Activated B cell treated with CpG ODN at 0.5 μM for 24 hours (primary cell): ENCODE results near the gene FAM184A. TPM values are rescaled to one million over a fixed set of nuclear protein-coding genes. Genes with fewer than 3 reads are reported as not detected.

Source experiments
- ATAC-seq: fragments of 200-7000 bp; cut with Tn5 transposase; one replicate; pipeline ENCODE4 v1.10.0; 2021; ENCODE audit warnings: low read depth, mild to moderate bottlenecking, moderate library complexity
- CTCF ChIA-PET: fragments of 350-600 bp; sonication (Branson Sonifier 250); formaldehyde crosslinking; loops from one replicate; lab custom pipeline; 2021; ENCODE audit warnings: antibody characterized with exemption; lab: Charles Lee
- POLR2A ChIA-PET: fragments of 350-600 bp; sonication (Branson Sonifier 250); formaldehyde crosslinking; loops from one replicate; lab custom pipeline; 2021; ENCODE audit warnings: antibody characterized with exemption; lab: Charles Lee
- DNase-seq: peaks from one replicate; pipeline ENCODE4 v3.0.0; 2022
- H3K27ac Mint-ChIP-seq: one replicate; pipeline ENCODE4 v1.8.0; 2020; ENCODE audit warnings: mixed read lengths
- H3K27me3 Mint-ChIP-seq: one replicate; pipeline ENCODE4 v1.8.0; 2021; ENCODE audit warnings: mixed read lengths
- H3K36me3 Mint-ChIP-seq: one replicate; pipeline ENCODE4 v1.8.0; 2021; ENCODE audit warnings: low read depth, mixed read lengths
- H3K4me1 Mint-ChIP-seq: one replicate; pipeline ENCODE4 v1.8.0; 2021; ENCODE audit warnings: mixed read lengths
- H3K4me3 Mint-ChIP-seq: one replicate; pipeline ENCODE4 v1.8.0; 2020; ENCODE audit warnings: mild to moderate bottlenecking, mixed read lengths
- H3K9me3 Mint-ChIP-seq: one replicate; pipeline ENCODE4 v1.8.0; 2020; ENCODE audit warnings: mixed read lengths
- intact Hi-C: fragments of 100-400 bp; cut with micrococcal nuclease; formaldehyde crosslinking; loops from one replicate; pipeline ENCODE4 v1.15.1; 2024
- total RNA-seq: library from RNA; stranded (reverse); gene quantifications from 2 replicates; pipeline ENCODE4 v1.2.3, GENCODE V29; 2022
- TF ChIP-seq, protein P1 (sequence below): fragments of 200-600 bp; IDR thresholded peaks from one replicate; pipeline ENCODE4 v1.8.0; 2022; ENCODE audit warnings: antibody characterized with exemption, mild to moderate bottlenecking

The FAM184A gene
- total RNA-seq, 1 donor from 2014 or later: 1.1 TPM

DNA sequence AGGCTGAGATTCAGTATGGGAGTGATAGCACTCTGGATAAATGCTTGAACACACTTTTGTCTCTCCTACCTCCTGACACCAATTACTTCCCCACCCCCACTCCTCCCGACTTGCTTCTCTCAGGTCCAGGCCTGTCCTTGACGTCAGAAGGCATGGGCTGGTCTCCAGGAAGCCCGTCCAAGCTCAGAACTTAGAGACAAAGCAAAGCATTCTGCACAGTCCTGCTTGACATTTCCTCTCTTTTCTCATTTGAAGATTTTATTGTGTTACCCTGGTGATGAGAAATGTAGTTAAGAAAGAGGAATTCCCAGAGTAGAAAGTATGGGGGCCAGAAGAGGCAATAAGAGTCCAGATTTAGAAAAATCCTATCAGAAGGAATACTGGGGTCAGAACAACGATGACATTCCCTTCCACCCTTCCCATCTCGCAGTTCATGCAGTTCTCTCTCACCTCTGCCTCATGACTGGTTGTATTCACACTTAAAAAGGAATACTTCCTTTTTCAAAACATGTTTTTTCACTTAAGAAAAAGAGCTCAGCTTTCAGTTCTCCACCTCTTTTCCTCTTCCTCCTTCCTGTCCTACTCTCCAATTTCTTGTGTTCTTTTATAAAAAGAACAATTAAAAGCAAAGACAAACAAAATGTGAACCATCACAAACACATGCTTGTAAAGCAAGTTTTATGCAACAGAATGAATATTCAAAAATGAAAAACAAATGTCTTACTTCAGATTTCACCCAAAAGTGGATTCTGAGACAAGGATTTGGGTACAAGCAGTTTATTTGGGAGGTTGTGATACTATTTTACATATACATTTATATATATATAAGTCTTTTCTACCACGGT lies 18.5 kb upstream of the FAM184A start:
- H3K9me3 Mint-ChIP-seq: no peaks in the 10 kb centered on the region
- no peak overlapping the region for H3K4me3 Mint-ChIP-seq
- no peak overlapping the region for H3K27ac Mint-ChIP-seq
- ATAC-seq: no peak
- intact Hi-C loops: no loop called here
- POLR2A ChIA-PET: no interaction called here
- peaks cover 5% of the 10 kb centered on the region for H3K27me3 Mint-ChIP-seq
- TF ChIP-seq, protein P1, sequence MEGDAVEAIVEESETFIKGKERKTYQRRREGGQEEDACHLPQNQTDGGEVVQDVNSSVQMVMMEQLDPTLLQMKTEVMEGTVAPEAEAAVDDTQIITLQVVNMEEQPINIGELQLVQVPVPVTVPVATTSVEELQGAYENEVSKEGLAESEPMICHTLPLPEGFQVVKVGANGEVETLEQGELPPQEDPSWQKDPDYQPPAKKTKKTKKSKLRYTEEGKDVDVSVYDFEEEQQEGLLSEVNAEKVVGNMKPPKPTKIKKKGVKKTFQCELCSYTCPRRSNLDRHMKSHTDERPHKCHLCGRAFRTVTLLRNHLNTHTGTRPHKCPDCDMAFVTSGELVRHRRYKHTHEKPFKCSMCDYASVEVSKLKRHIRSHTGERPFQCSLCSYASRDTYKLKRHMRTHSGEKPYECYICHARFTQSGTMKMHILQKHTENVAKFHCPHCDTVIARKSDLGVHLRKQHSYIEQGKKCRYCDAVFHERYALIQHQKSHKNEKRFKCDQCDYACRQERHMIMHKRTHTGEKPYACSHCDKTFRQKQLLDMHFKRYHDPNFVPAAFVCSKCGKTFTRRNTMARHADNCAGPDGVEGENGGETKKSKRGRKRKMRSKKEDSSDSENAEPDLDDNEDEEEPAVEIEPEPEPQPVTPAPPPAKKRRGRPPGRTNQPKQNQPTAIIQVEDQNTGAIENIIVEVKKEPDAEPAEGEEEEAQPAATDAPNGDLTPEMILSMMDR: no peak
- no peak for DNase-seq
- CTCF ChIA-PET: no interaction called here
- no peaks in the 10 kb centered on the region for H3K36me3 Mint-ChIP-seq
- peaks cover 13% of the 10 kb centered on the region for H3K4me1 Mint-ChIP-seq

DNA sequence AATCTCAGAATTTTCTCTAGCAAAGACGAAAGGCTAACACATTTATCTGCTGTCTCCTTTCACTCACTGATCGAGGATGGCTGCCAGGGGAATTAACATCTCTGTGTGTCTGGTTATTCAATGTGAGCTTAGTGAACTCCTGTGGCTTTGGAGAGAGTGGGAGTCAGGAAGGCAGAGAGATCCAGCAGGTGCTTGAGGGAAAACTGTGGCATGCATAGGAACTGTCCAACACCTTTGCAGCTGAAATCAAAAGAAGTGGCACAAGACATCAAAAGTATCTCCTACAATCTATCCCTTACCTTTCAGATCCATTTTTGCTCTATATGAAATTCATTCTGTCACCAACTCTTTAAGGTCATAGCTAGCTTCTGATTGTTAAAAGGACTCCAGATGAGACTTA lies 11.8 kb upstream of the FAM184A start:
- ChIA-PET POLR2A (no interaction called here), CTCF (no interaction called here)
- DNase-seq: no peak
- no peaks in the 10 kb centered on the region for H3K36me3 Mint-ChIP-seq
- ATAC-seq: no peak
- TF ChIP-seq, protein P1: no peak
- H3K27me3 Mint-ChIP-seq: peaks cover 21% of the 10 kb centered on the region
- intact Hi-C loops: no loop called here
- no peaks in the 10 kb centered on the region for H3K9me3 Mint-ChIP-seq
- H3K4me3 Mint-ChIP-seq: no peak overlapping the region
- H3K27ac Mint-ChIP-seq: no peak overlapping the region
- H3K4me1 Mint-ChIP-seq: no peaks in the 10 kb centered on the region

DNA sequence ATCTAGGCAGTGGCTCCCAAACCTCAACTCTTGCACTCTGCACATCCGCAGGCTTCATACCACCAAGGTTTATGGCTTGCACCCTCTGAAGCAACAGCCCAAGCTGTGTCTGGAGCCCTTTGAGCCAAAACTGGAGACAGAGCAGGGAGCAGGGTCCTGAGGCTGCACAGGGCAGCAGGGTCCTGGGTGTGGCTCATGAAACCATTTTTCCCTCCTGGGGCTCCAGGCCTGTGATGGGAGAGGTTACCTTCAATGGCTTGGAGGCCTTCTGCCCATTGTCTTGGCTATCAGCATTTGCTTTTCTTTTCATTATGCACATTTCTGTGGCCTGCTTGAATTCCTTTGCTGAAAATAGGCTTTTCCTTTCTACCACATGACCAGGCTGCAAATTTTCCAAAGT lies 6.3 kb upstream of the FAM184A start:
- intact Hi-C loops: no loop called here
- no peak overlapping the region for H3K4me3 Mint-ChIP-seq
- peaks cover 18% of the 10 kb centered on the region for H3K27me3 Mint-ChIP-seq
- ChIA-PET POLR2A (no interaction called here), CTCF (no interaction called here)
- H3K9me3 Mint-ChIP-seq: peaks cover 15% of the 10 kb centered on the region
- DNase-seq: no peak
- H3K4me1 Mint-ChIP-seq: no peaks in the 10 kb centered on the region
- no peak overlapping the region for H3K27ac Mint-ChIP-seq
- TF ChIP-seq, protein P1: no peak
- H3K36me3 Mint-ChIP-seq: no peaks in the 10 kb centered on the region
- ATAC-seq: no peak

DNA sequence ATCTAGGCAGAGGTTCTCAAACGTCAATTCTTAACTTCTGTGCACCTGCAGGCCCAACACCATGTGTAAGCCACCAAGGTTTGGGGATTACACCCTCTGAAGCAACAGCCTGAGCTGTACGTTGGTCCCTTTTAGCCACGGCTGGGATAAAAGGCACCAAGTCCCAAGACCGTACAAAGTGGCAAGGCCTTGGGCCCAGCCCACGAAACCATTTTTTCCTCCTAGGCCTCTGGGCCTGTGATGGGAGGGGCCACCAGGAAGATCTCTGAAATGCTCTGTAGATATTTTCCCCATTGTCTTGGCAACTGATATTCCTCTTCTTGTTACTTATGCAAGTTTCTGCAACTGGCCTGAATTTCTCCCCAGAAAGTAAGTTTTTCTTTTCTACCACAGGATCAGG lies 4.5 kb upstream of the FAM184A start:
- Mint-ChIP-seq H3K27ac (no peak overlapping the region), H3K9me3 (peaks cover 15% of the 10 kb centered on the region), H3K36me3 (peaks cover 3% of the 10 kb centered on the region), H3K4me3 (no peak overlapping the region), H3K27me3 (peaks cover 17% of the 10 kb centered on the region), H3K4me1 (peaks cover 10% of the 10 kb centered on the region)
- intact Hi-C loops: no loop called here
- no peak for ATAC-seq
- CTCF ChIA-PET: no interaction called here
- TF ChIP-seq, protein P1: no peak
- no peak for DNase-seq
- POLR2A ChIA-PET: no interaction called here

DNA sequence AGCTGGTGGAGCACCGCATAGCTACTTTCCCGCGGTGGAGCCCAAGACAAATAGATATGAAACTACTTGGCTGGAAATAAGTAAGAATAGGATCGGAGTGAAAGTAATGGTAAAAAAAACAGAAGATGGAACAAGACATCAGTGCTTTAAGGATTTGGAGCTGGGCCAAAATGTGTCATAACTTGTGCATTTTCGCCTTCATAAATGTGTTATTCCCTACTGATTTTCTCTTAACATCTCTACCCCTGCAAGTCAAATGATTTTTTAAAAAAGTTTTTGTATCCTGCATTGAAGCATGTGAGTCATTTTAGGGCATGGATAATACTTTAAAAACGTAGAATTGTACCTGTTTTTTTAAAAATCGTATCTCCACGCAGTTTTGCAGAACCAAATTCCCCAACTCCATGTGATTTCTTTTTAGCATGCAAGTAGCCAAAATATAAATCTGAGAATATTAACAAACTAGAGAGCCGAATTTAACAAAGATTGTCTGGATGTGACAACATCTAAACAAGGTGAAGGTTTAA lies 882 bp upstream of the FAM184A start:
- ChIA-PET CTCF (no interaction called here), POLR2A (no interaction called here)
- TF ChIP-seq, protein P1: no peak
- H3K27me3 Mint-ChIP-seq: peaks cover 14% of the 10 kb centered on the region
- peaks cover 15% of the 10 kb centered on the region for H3K9me3 Mint-ChIP-seq
- ATAC-seq (no peak), DNase-seq (no peak)
- intact Hi-C loops: loop anchor here (2.0 to 10.0 kb wide), 4 partner anchors 145 to 1475 kb away; partner anchors contain the start of genes ASF1A, GOPC, MAN1A1 and MCM9
- H3K4me1 Mint-ChIP-seq: peaks cover 17% of the 10 kb centered on the region
- peaks cover 3% of the 10 kb centered on the region for H3K36me3 Mint-ChIP-seq
- H3K27ac Mint-ChIP-seq: no peak overlapping the region
- peak overlapping the region; percentile 93 for H3K4me3 Mint-ChIP-seq
